Measurements from ENCODE around the gene CNTN2. TPM values are rescaled to one million over a fixed set of nuclear protein-coding genes. Genes with fewer than 3 reads are reported as not detected.

The CNTN2 gene
- total RNA-seq, 1 donor from 2014 or later = 0.29 TPM

GRCh38 chr1:205001162-205001561 is 41.9 kb upstream of the CNTN2 start:
- Mint-ChIP-seq H3K27me3 (ENCODE audit: low read depth) (peaks cover 45% of the 10 kb centered on the region), H3K9me3 (no peaks in the 10 kb centered on the region), H3K27ac (no peak overlapping the region), H3K36me3 (no peaks in the 10 kb centered on the region), H3K4me1 (peaks cover 19% of the 10 kb centered on the region), H3K4me3 (no peak overlapping the region)
- DNase-seq (ENCODE audit: low spot score in 2 of 2, unreplicated experiment in 2 of 2) = no peak
- TF ChIP-seq, protein P1, sequence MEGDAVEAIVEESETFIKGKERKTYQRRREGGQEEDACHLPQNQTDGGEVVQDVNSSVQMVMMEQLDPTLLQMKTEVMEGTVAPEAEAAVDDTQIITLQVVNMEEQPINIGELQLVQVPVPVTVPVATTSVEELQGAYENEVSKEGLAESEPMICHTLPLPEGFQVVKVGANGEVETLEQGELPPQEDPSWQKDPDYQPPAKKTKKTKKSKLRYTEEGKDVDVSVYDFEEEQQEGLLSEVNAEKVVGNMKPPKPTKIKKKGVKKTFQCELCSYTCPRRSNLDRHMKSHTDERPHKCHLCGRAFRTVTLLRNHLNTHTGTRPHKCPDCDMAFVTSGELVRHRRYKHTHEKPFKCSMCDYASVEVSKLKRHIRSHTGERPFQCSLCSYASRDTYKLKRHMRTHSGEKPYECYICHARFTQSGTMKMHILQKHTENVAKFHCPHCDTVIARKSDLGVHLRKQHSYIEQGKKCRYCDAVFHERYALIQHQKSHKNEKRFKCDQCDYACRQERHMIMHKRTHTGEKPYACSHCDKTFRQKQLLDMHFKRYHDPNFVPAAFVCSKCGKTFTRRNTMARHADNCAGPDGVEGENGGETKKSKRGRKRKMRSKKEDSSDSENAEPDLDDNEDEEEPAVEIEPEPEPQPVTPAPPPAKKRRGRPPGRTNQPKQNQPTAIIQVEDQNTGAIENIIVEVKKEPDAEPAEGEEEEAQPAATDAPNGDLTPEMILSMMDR (IDR thresholded peaks at IDR 0.05; ENCODE audit: unreplicated experiment) = no peak

GRCh38 chr1:205002705-205003104 is 40.3 kb upstream of the CNTN2 start:
- Mint-ChIP-seq H3K36me3 (no peaks in the 10 kb centered on the region), H3K4me3 (no peak overlapping the region), H3K27ac (no peak overlapping the region), H3K27me3 (ENCODE audit: low read depth) (peaks cover 51% of the 10 kb centered on the region), H3K4me1 (peaks cover 16% of the 10 kb centered on the region), H3K9me3 (no peaks in the 10 kb centered on the region)
- TF ChIP-seq, protein P1 (IDR thresholded peaks at IDR 0.05; ENCODE audit: unreplicated experiment) = no peak
- DNase-seq (ENCODE audit: low spot score in 2 of 2, unreplicated experiment in 2 of 2) = no peak

GRCh38 chr1:205003358-205004131 is 39.5 kb upstream of the CNTN2 start:
- TF ChIP-seq, protein P1 (IDR thresholded peaks at IDR 0.05; ENCODE audit: unreplicated experiment) = no peak
- Mint-ChIP-seq H3K27me3 (ENCODE audit: low read depth) (peaks cover 51% of the 10 kb centered on the region), H3K4me1 (peaks cover 13% of the 10 kb centered on the region), H3K9me3 (no peaks in the 10 kb centered on the region), H3K36me3 (no peaks in the 10 kb centered on the region), H3K4me3 (no peak overlapping the region), H3K27ac (no peak overlapping the region)
- DNase-seq (ENCODE audit: low spot score in 2 of 2, unreplicated experiment in 2 of 2) = no peak

- no peaks in the 10 kb centered on the region for H3K36me3 Mint-ChIP-seq
- TF ChIP-seq, protein P1 (IDR thresholded peaks at IDR 0.05; ENCODE audit: unreplicated experiment) = no peak
- DNase-seq (ENCODE audit: low spot score in 2 of 2, unreplicated experiment in 2 of 2) = no peak
- H3K27me3 Mint-ChIP-seq (ENCODE audit: low read depth) = peaks cover 48% of the 10 kb centered on the region
- no peaks in the 10 kb centered on the region for H3K9me3 Mint-ChIP-seq
- no peak overlapping the region for H3K4me3 Mint-ChIP-seq
- H3K27ac Mint-ChIP-seq = no peak overlapping the region
- peaks cover 10% of the 10 kb centered on the region for H3K4me1 Mint-ChIP-seq
These were observed 38.7 kb upstream of the CNTN2 start for GRCh38 chr1:205004351-205004750.

- DNase-seq (ENCODE audit: low spot score in 2 of 2, unreplicated experiment in 2 of 2) = no peak
These were observed 34.1 kb upstream of the CNTN2 start for GRCh38 chr1:205008896-205009295.

More at GRCh38 chr1:205008896-205009295, 34.1 kb upstream of the CNTN2 start:
- peaks cover 23% of the 10 kb centered on the region for H3K27me3 Mint-ChIP-seq (ENCODE audit: low read depth)
- H3K4me3 Mint-ChIP-seq = no peak overlapping the region
- H3K27ac Mint-ChIP-seq = no peak overlapping the region
- H3K4me1 Mint-ChIP-seq = peaks cover 17% of the 10 kb centered on the region
- H3K36me3 Mint-ChIP-seq = no peaks in the 10 kb centered on the region
- TF ChIP-seq, protein P1 (IDR thresholded peaks at IDR 0.05; ENCODE audit: unreplicated experiment) = no peak
- H3K9me3 Mint-ChIP-seq = no peaks in the 10 kb centered on the region

All from mesothelial cell of epicardium (in vitro differentiated cells).